GM23248 (cell line): ENCODE results near the gene TEKT3.

Experiments used
- EZH2 ChIP-seq: fragments of 200-600 bp; sonication (generic); IDR thresholded peaks from 2 replicates; pipeline ENCODE4 v1.6.1; 2018; ENCODE audit warnings: antibody characterized with exemption, mild to moderate bottlenecking; ENCODE audit not compliant: insufficient read depth, poor library complexity, severe bottlenecking
- EZH2phosphoT487 ChIP-seq: fragments of 200-600 bp; sonication (generic); IDR thresholded peaks from 2 replicates; pipeline ENCODE4 v1.6.1; 2018; ENCODE audit warnings: antibody characterized with exemption, moderate library complexity, mild to moderate bottlenecking, low read depth; ENCODE audit not compliant: insufficient read depth

DNA sequence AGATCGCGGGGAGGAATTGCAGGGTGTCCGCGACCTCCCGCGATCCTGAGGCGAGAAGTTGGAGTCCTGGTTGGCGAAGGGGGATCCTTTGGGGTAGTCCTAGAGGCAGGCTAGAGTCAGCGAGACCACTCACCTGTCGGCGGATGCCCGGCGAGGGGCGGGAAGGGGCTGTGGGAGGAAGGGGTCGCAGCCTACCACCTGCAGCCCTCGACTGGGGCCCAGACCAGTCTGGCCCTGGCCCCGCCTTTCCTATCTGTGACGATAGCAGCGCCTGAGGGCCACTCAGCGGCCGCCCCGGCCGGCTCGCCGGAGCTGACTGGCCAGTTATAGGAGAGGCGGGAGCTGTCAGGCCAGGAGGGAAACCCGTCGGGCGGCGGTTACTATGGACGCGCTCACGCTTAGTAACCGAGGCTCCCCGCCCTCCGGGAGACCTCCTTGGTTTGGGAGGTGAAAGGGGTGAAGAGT, at the start of gene TEKT3:
- TF ChIP-seq EZH2phosphoT487 (no peak), EZH2 (no peak)
